ENCODE results near the gene SLC6A13. TPM values are rescaled to one million over a fixed set of nuclear protein-coding genes. Genes with fewer than 3 reads are reported as not detected.

The SLC6A13 gene
- polyA plus RNA-seq, 2 of the 4 experiments (the other 2 are of a cell fraction): 0.43 to 0.49 TPM

GRCh38 chr12:215116-215515 lies 47.5 kb downstream of the SLC6A13 start:
- H3K9me3 ChIP-seq: no peaks in the 10 kb centered on the region
- H3K4me3 ChIP-seq: no peak overlapping the region
- H3K4me2 ChIP-seq: no peak overlapping the region
- WGBS (ENCODE audit: missing lambda C conversion rate): 73% methylated on average over 6 of the region's 6 CpGs
- peaks cover 18% of the 10 kb centered on the region for H3K4me1 ChIP-seq
- ChIA-PET POLR2A (no interaction called here), CTCF (no interaction called here)
- TF ChIP-seq MAX (IDR thresholded peaks at IDR 0.05) (no peak), CTCF (IDR thresholded peaks at IDR 0.05) (no peak), RARB (CRISPR knock-in tag; IDR thresholded peaks at IDR 0.05) (no peak), HOXA7 (CRISPR knock-in tag; IDR thresholded peaks at IDR 0.05) (no peak), E2F6 (IDR thresholded peaks at IDR 0.05; ENCODE audit: borderline replicate concordance, low read depth) (no peak), HOXB5 (CRISPR knock-in tag; IDR thresholded peaks at IDR 0.05) (no peak), POLR2AphosphoS2 (conservative IDR thresholded peaks at IDR 0.05; ENCODE audit: low read length) (no peak), SMC3 (IDR thresholded peaks at IDR 0.05) (no peak), SREBF2 (IDR thresholded peaks at IDR 0.05) (no peak), BCL3 (IDR thresholded peaks at IDR 0.05) (no peak), NR3C1 (IDR thresholded peaks at IDR 0.05) (no peak), TFCP2L1 (CRISPR knock-in tag; IDR thresholded peaks at IDR 0.05) (no peak), ELK1 (IDR thresholded peaks at IDR 0.05; ENCODE audit: low read depth, low read length) (no peak), HDAC2 (IDR thresholded peaks at IDR 0.05) (no peak)
- FAIRE-seq (no peak), ATAC-seq (no peak), DNase-seq (ENCODE audit: low read depth in 1 of 2, low spot score in 1 of 2) (no peak)
- no peak overlapping the region for H3K27ac ChIP-seq

- FAIRE-seq (no peak), ATAC-seq (peak; percentile 25 to 29; a peak in 4 of 6 replicates), DNase-seq (ENCODE audit: low read depth in 1 of 2, low spot score in 1 of 2) (no peak)
- CTCF ChIA-PET: interaction anchor here (0.8 to 1.9 kb wide), 3 partner anchors 7 to 25 kb away, joined by 3 to 7 read pairs (median 5); no protein-coding TSS in a partner anchor
- Histone ChIP-seq H3K9me3 (no peaks in the 10 kb centered on the region), H3K27ac (peak within 1 kb of the TSS in 1 of 2 experiments; percentile 58; a peak in 2 of 6 replicates), H3K4me1 (peaks cover 18% of the 10 kb centered on the region), H3K4me3 (no peak within 1 kb of the TSS), H3K4me2 (peak within 1 kb of the TSS; percentile 31; the same call in 2 of the 3 replicates)
- TF ChIP-seq NPAS2 (CRISPR knock-in tag; IDR thresholded peaks at IDR 0.05; ENCODE audit: borderline replicate concordance) (no peak), BHLHE40 (IDR thresholded peaks at IDR 0.05; ENCODE audit: low read depth, low read length) (no peak), ESRRA (IDR thresholded peaks at IDR 0.05; ENCODE audit: borderline replicate concordance, low read length) (no peak), SREBF2 (IDR thresholded peaks at IDR 0.05) (no peak), PHF8 (IDR thresholded peaks at IDR 0.05; ENCODE audit: borderline replicate concordance, low read depth) (no peak), HOXB5 (CRISPR knock-in tag; IDR thresholded peaks at IDR 0.05) (no peak), EHMT2 (IDR thresholded peaks at IDR 0.05; ENCODE audit: low read depth) (no peak), HEYL (CRISPR knock-in tag; IDR thresholded peaks at IDR 0.05) (no peak), HMGXB4 (CRISPR knock-in tag; IDR thresholded peaks at IDR 0.05; ENCODE audit: borderline replicate concordance) (no peak), REST (IDR thresholded peaks at IDR 0.05) (no peak), POLR2AphosphoS2 (conservative IDR thresholded peaks at IDR 0.05; ENCODE audit: low read length) (no peak), TP53 (CRISPR knock-in tag; IDR thresholded peaks at IDR 0.05) (no peak), SMC3 (IDR thresholded peaks at IDR 0.05) (no peak), CHD4 (IDR thresholded peaks at IDR 0.05; ENCODE audit: borderline replicate concordance) (no peak), ZNF302 (CRISPR knock-in tag; IDR thresholded peaks at IDR 0.05) (no peak)
- WGBS (ENCODE audit: missing lambda C conversion rate): 42% methylated on average over 12 of the region's 14 CpGs
- POLR2A ChIA-PET: no interaction called here
Measured at GRCh38 chr12:214003-214741, 48.5 kb downstream of the SLC6A13 start, which contains the start of gene SLC6A12. SLC6A12 (minus strand) TSS chr12:214157; CDS start chr12:209986, 4,171 bp downstream.
